A549 (cell line): ENCODE data around the gene SEC62.

Source experiments
- CBX2 ChIP-seq: fragments of 200-600 bp; sonication (generic); IDR thresholded peaks from 2 replicates; pipeline ENCODE4 v1.6.1; 2016; ENCODE audit warnings: low read depth, mild to moderate bottlenecking, borderline replicate concordance
- CHD2 ChIP-seq: fragments of 150-350 bp; IDR thresholded peaks from 2 replicates; pipeline ENCODE4 v1.6.1; 2014; ENCODE audit warnings: low read length; ENCODE audit not compliant: partially characterized antibody
- CTCF ChIP-seq: fragments of >200 bp; sonication (Bioruptor Twin); formaldehyde crosslinking; IDR thresholded peaks from 3 replicates; pipeline ENCODE4 v1.5.1; 2016
- EP300 ChIP-seq, 2 experiments: fragments of >200 bp; sonication (Bioruptor Twin); formaldehyde crosslinking; IDR thresholded peaks; 2 replicates in 1 of 2; 3 replicates in 1 of 2; pipeline ENCODE4 v1.6.1; 2016 to 2017
- ESRRA ChIP-seq: fragments of 150-350 bp; IDR thresholded peaks from 2 replicates; pipeline ENCODE4 v1.6.1; 2014; ENCODE audit warnings: mild to moderate bottlenecking, low read length, borderline replicate concordance
- JUN ChIP-seq, 2 experiments: fragments of >200 bp; sonication (Bioruptor Twin); formaldehyde crosslinking; IDR thresholded peaks; 2 replicates in 1 of 2; 3 replicates in 1 of 2; pipeline ENCODE4 v1.6.1; 2016 to 2017
- KDM1A ChIP-seq: fragments of 200-600 bp; sonication (generic); IDR thresholded peaks from 2 replicates; pipeline ENCODE4 v1.6.1; 2016; ENCODE audit warnings: low read depth, mild to moderate bottlenecking
- MAX ChIP-seq: IDR thresholded peaks from 2 replicates; pipeline ENCODE4 v1.6.1; 2012
- POLR2A ChIP-seq: IDR thresholded peaks from 2 replicates; pipeline ENCODE4 v1.6.1; 2012; ENCODE audit warnings: mild to moderate bottlenecking, low read length
- REST ChIP-seq: fragments of 200-600 bp; sonication (generic); IDR thresholded peaks from 2 replicates; pipeline ENCODE4 v1.6.1; 2016; ENCODE audit warnings: antibody characterized with exemption, mild to moderate bottlenecking, moderate library complexity
- RFX5 ChIP-seq: fragments of 450-650 bp; IDR thresholded peaks from 2 replicates; pipeline ENCODE4 v1.7.1; 2014; ENCODE audit warnings: antibody characterized with exemption, mild to moderate bottlenecking, moderate library complexity
- SMC3 ChIP-seq: fragments of >200 bp; sonication (Bioruptor Twin); formaldehyde crosslinking; IDR thresholded peaks from 3 replicates; pipeline ENCODE4 v1.6.1; 2018; ENCODE audit warnings: inconsistent platforms
- ZFP36 ChIP-seq: fragments of 450-650 bp; IDR thresholded peaks from 2 replicates; pipeline ENCODE4 v1.6.1; 2014; ENCODE audit warnings: borderline replicate concordance; ENCODE audit not compliant: partially characterized antibody

- no peak for TF ChIP-seq CTCF
- TF ChIP-seq ZFP36 = no peak
- no peak for TF ChIP-seq ESRRA
- TF ChIP-seq JUN (IDR thresholded peaks at IDR 0.05) = no peak
- TF ChIP-seq KDM1A = no peak
- no peak for TF ChIP-seq EP300 (IDR thresholded peaks at IDR 0.05)
- no peak for TF ChIP-seq POLR2A
- TF ChIP-seq SMC3 = no peak
- no peak for TF ChIP-seq REST
- TF ChIP-seq MAX = no peak
- no peak for TF ChIP-seq RFX5
- TF ChIP-seq CBX2 = no peak
- TF ChIP-seq CHD2 = no peak
Observed at GRCh38 chr3:169930843-169931242, 35.8 kb upstream of the SEC62 start.
